HEK293 (cell line): ENCODE results near the gene TPM1.

Experiments used
- CTCF ChIA-PET: fragments of 350-600 bp; formaldehyde crosslinking; extraction: SDS; loops from one replicate; lab custom pipeline; 2021; ENCODE audit warnings: antibody characterized with exemption; lab: Yijun Ruan, JAX
- POLR2A ChIA-PET: fragments of 300-600 bp; formaldehyde crosslinking; extraction: SDS; loops from one replicate; lab custom pipeline; 2020; ENCODE audit warnings: antibody characterized with exemption, inconsistent platforms; lab: Yijun Ruan, JAX
- H3K27ac ChIP-seq: fragments of 200-500 bp; sonication (Bioruptor generic); 2 replicates; pipeline ENCODE4 v1.5.1; 2014; ENCODE audit warnings: low read depth, low read length, control low read depth, inconsistent platforms; ENCODE audit errors: extremely low read depth
- H3K36me3 ChIP-seq, 2 experiments: fragments of 200-500 bp in 1 of 2; sonication (Bioruptor generic) in 1 of 2; 1 replicate in 1 of 2; 2 replicates in 1 of 2; pipeline ENCODE4 v1.5.1; 2014 to 2017; ENCODE audit warnings: inconsistent platforms in 2 of 2, low read length in 2 of 2; ENCODE audit not compliant: control insufficient read depth in 2 of 2, insufficient read depth in 1 of 2
- H3K4me1 ChIP-seq: fragments of 200-500 bp; sonication (Bioruptor generic); 2 replicates; pipeline ENCODE4 v1.5.1; 2014; ENCODE audit warnings: mild to moderate bottlenecking, low read length, inconsistent platforms; ENCODE audit not compliant: control insufficient read depth, insufficient read depth
- H3K4me3 ChIP-seq: 2 replicates; pipeline ENCODE4 v1.5.1; 2011; ENCODE audit warnings: low read depth, mild to moderate bottlenecking, control low read depth, low read length, moderate library complexity
- H3K9me3 ChIP-seq: fragments of 200-500 bp; sonication (Bioruptor generic); 2 replicates; pipeline ENCODE4 v1.5.1; 2014; ENCODE audit warnings: low read depth, low read length, inconsistent platforms; ENCODE audit not compliant: control insufficient read depth, insufficient read depth
- GFI1B ChIP-seq: fragments of 450-650 bp; formaldehyde crosslinking; IDR thresholded peaks from 2 replicates; pipeline ENCODE4 v1.5.1; 2016; ENCODE audit warnings: missing biosample characterization, missing genetic modification characterization
- GLI4 ChIP-seq: fragments of 450-650 bp; formaldehyde crosslinking; IDR thresholded peaks from 2 replicates; pipeline ENCODE4 v1.5.1; 2016; ENCODE audit warnings: missing biosample characterization, missing genetic modification characterization
- MYNN ChIP-seq: fragments of 450-650 bp; formaldehyde crosslinking; IDR thresholded peaks from 2 replicates; pipeline ENCODE4 v1.5.1; 2016; ENCODE audit warnings: missing biosample characterization, missing genetic modification characterization, borderline replicate concordance
- ZNF184 ChIP-seq: fragments of 450-650 bp; IDR thresholded peaks from 2 replicates; pipeline ENCODE4 v1.5.1; 2018; ENCODE audit warnings: missing biosample characterization, mild to moderate bottlenecking, missing genetic modification characterization
- ZNF274 ChIP-seq, 2 experiments: fragments of 200-500 bp in 1 of 2; fragments of 450-650 bp in 1 of 2; sonication (Bioruptor generic) in 1 of 2; formaldehyde crosslinking in 1 of 2; IDR thresholded peaks; 2 replicates each; pipeline versions ENCODE4 v1.5.1 to v1.6.1; 2014 to 2016; ENCODE audit warnings: borderline replicate concordance in 1 of 2, inconsistent platforms in 1 of 2, low read length in 1 of 2, missing biosample characterization in 1 of 2, missing genetic modification characterization in 1 of 2
- ZNF37A ChIP-seq: fragments of 450-650 bp; IDR thresholded peaks from 2 replicates; pipeline ENCODE4 v1.5.1; 2018; ENCODE audit warnings: missing biosample characterization, missing genetic modification characterization
- ZNF530 ChIP-seq: fragments of 450-650 bp; formaldehyde crosslinking; IDR thresholded peaks from 2 replicates; pipeline ENCODE4 v1.5.1; 2016; ENCODE audit warnings: low read depth, missing biosample characterization, missing genetic modification characterization
- ZNF558 ChIP-seq: fragments of 450-650 bp; formaldehyde crosslinking; IDR thresholded peaks from 2 replicates; pipeline ENCODE4 v1.5.1; 2016; ENCODE audit warnings: missing biosample characterization, missing genetic modification characterization
- ZNF830 ChIP-seq: fragments of 450-650 bp; IDR thresholded peaks from 2 replicates; pipeline ENCODE4 v1.5.0; 2018; ENCODE audit warnings: missing biosample characterization, missing genetic modification characterization, low read depth, mild to moderate bottlenecking, moderate library complexity
- TF ChIP-seq, protein P1 (sequence below): fragments of 450-650 bp; formaldehyde crosslinking; IDR thresholded peaks from 2 replicates; pipeline ENCODE4 v1.5.1; 2017; ENCODE audit warnings: missing biosample characterization, mild to moderate bottlenecking, missing genetic modification characterization, moderate library complexity
- TF ChIP-seq, protein P2 (sequence below): fragments of 450-650 bp; formaldehyde crosslinking; IDR thresholded peaks from 2 replicates; pipeline ENCODE4 v1.5.1; 2016; ENCODE audit warnings: missing biosample characterization, missing genetic modification characterization, borderline replicate concordance
- TF ChIP-seq, protein P3 (sequence below): fragments of 450-650 bp; formaldehyde crosslinking; IDR thresholded peaks from 2 replicates; pipeline ENCODE4 v1.5.1; 2016; ENCODE audit warnings: missing biosample characterization, missing genetic modification characterization
- TF ChIP-seq, protein P4 (sequence below): fragments of 450-650 bp; formaldehyde crosslinking; IDR thresholded peaks from 2 replicates; pipeline ENCODE4 v1.5.1; 2017; ENCODE audit warnings: missing biosample characterization, missing genetic modification characterization
- TF ChIP-seq, protein P5 (sequence below): fragments of 450-650 bp; formaldehyde crosslinking; IDR thresholded peaks from 2 replicates; pipeline ENCODE4 v1.5.0; 2017; ENCODE audit warnings: missing biosample characterization, missing genetic modification characterization, borderline replicate concordance

Gene TPM1

DNA sequence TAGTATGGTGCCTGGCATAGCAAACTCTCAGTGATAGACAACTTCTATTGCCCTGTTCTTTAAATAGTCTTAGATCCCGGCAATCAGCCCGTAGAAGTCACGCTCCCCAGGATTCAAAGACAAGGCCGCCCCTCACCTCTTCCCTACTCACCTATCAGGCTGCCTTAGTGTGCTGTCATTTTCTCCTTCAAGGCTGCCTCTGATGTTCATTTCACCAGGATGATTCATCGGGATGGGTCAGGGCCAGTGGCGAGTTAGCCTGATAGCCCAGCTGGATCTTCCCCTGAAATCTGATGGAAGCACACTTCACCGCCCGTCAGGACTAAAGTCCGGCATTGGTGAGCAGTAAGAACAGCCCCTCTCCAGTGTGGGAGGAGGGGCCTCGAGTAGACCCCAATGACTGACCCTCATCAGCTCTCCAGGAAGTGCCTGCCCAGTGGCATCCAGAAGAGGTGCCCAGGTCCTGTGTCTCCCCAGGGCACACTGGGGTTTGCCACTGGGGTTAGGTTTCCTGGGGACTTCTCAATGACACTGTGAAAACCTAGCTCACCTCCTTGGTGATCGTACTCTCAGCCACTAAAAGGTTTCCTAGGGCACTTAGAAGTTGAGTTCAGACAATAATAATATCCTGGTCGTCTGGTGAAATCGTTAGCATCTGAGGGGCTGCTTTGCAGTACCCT lies 37.5 kb downstream of the TPM1 start:
- ChIA-PET POLR2A (no interaction called here), CTCF (interaction anchor here (0.6 to 1.0 kb wide), 2 partner anchors 33 to 298 kb away, joined by 4 read pairs; no protein-coding TSS in a partner anchor)
- H3K9me3 ChIP-seq = no peaks in the 10 kb centered on the region
- no peak overlapping the region for H3K4me3 ChIP-seq
- H3K27ac ChIP-seq = no peak overlapping the region
- no peaks in the 10 kb centered on the region for H3K36me3 ChIP-seq
- H3K4me1 ChIP-seq = no peaks in the 10 kb centered on the region
- TF ChIP-seq MYNN (tag by site-specific recombination) (no peak), GFI1B (tag by site-specific recombination) (no peak), ZNF558 (tag by site-specific recombination) (no peak), GLI4 (tag by site-specific recombination) (no peak), ZNF184 (tag by site-specific recombination) (no peak), ZNF37A (tag by site-specific recombination) (no peak), ZNF274 (IDR thresholded peaks at IDR 0.05; ENCODE audit: low read length) (no peak), ZNF274 (tag by site-specific recombination; IDR thresholded peaks at IDR 0.05; ENCODE audit: borderline replicate concordance) (no peak), ZNF530 (tag by site-specific recombination) (no peak), ZNF830 (no peak)
- TF ChIP-seq, protein P1, sequence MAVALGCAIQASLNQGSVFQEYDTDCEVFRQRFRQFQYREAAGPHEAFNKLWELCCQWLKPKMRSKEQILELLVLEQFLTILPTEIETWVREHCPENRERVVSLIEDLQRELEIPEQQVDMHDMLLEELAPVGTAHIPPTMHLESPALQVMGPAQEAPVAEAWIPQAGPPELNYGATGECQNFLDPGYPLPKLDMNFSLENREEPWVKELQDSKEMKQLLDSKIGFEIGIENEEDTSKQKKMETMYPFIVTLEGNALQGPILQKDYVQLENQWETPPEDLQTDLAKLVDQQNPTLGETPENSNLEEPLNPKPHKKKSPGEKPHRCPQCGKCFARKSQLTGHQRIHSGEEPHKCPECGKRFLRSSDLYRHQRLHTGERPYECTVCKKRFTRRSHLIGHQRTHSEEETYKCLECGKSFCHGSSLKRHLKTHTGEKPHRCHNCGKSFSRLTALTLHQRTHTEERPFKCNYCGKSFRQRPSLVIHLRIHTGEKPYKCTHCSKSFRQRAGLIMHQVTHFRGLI (tag by site-specific recombination) = no peak
- TF ChIP-seq, protein P2, sequence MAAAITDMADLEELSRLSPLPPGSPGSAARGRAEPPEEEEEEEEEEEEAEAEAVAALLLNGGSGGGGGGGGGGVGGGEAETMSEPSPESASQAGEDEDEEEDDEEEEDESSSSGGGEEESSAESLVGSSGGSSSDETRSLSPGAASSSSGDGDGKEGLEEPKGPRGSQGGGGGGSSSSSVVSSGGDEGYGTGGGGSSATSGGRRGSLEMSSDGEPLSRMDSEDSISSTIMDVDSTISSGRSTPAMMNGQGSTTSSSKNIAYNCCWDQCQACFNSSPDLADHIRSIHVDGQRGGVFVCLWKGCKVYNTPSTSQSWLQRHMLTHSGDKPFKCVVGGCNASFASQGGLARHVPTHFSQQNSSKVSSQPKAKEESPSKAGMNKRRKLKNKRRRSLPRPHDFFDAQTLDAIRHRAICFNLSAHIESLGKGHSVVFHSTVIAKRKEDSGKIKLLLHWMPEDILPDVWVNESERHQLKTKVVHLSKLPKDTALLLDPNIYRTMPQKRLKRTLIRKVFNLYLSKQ (tag by site-specific recombination) = no peak
- TF ChIP-seq, protein P3, sequence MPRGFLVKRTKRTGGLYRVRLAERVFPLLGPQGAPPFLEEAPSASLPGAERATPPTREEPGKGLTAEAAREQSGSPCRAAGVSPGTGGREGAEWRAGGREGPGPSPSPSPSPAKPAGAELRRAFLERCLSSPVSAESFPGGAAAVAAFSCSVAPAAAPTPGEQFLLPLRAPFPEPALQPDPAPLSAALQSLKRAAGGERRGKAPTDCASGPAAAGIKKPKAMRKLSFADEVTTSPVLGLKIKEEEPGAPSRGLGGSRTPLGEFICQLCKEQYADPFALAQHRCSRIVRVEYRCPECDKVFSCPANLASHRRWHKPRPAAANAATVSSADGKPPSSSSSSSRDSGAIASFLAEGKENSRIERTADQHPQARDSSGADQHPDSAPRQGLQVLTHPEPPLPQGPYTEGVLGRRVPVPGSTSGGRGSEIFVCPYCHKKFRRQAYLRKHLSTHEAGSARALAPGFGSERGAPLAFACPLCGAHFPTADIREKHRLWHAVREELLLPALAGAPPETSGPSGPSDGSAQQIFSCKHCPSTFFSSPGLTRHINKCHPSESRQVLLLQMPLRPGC (tag by site-specific recombination) = no peak
- TF ChIP-seq, protein P4, sequence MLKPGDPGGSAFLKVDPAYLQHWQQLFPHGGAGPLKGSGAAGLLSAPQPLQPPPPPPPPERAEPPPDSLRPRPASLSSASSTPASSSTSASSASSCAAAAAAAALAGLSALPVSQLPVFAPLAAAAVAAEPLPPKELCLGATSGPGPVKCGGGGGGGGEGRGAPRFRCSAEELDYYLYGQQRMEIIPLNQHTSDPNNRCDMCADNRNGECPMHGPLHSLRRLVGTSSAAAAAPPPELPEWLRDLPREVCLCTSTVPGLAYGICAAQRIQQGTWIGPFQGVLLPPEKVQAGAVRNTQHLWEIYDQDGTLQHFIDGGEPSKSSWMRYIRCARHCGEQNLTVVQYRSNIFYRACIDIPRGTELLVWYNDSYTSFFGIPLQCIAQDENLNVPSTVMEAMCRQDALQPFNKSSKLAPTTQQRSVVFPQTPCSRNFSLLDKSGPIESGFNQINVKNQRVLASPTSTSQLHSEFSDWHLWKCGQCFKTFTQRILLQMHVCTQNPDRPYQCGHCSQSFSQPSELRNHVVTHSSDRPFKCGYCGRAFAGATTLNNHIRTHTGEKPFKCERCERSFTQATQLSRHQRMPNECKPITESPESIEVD (tag by site-specific recombination) = no peak
- TF ChIP-seq, protein P5, sequence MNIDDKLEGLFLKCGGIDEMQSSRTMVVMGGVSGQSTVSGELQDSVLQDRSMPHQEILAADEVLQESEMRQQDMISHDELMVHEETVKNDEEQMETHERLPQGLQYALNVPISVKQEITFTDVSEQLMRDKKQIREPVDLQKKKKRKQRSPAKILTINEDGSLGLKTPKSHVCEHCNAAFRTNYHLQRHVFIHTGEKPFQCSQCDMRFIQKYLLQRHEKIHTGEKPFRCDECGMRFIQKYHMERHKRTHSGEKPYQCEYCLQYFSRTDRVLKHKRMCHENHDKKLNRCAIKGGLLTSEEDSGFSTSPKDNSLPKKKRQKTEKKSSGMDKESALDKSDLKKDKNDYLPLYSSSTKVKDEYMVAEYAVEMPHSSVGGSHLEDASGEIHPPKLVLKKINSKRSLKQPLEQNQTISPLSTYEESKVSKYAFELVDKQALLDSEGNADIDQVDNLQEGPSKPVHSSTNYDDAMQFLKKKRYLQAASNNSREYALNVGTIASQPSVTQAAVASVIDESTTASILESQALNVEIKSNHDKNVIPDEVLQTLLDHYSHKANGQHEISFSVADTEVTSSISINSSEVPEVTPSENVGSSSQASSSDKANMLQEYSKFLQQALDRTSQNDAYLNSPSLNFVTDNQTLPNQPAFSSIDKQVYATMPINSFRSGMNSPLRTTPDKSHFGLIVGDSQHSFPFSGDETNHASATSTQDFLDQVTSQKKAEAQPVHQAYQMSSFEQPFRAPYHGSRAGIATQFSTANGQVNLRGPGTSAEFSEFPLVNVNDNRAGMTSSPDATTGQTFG = no peak
